ENCODE measurements around the gene ADAM23. TPM values are rescaled to one million over a fixed set of nuclear protein-coding genes. Genes with fewer than 3 reads are reported as not detected.

ADAM23 gene
- total RNA-seq, 1 donor from 2014 or later: 3.7 TPM

- no peak overlapping the region for H3K9ac ChIP-seq (ENCODE audit: low read depth in 1 of 3, low read length in 3 of 3)
- no peak overlapping the region for H3K4me3 ChIP-seq (ENCODE audit: low read length in 3 of 3)
- no peak overlapping the region for H3K27ac ChIP-seq (ENCODE audit: low read depth, low read length)
- no peaks in the 10 kb centered on the region for H3K27me3 ChIP-seq (ENCODE audit: control insufficient read depth in 3 of 3, insufficient read depth in 3 of 3, low read length in 3 of 3)
- H3K36me3 ChIP-seq (ENCODE audit: control insufficient read depth in 3 of 3, insufficient read depth in 3 of 3, low read length in 3 of 3): no peaks in the 10 kb centered on the region
- H3K4me1 ChIP-seq (ENCODE audit: control insufficient read depth in 3 of 3, insufficient read depth in 3 of 3, low read length in 3 of 3): no peaks in the 10 kb centered on the region
- no peaks in the 10 kb centered on the region for H3K9me3 ChIP-seq (ENCODE audit: control insufficient read depth in 3 of 3, low read length in 3 of 3)
These were observed 113.1 kb downstream of the ADAM23 start for GRCh38 chr2:206556357-206556949.

- Histone ChIP-seq H3K9me3 (ENCODE audit: control insufficient read depth in 3 of 3, low read length in 3 of 3) (no peaks in the 10 kb centered on the region), H3K9ac (ENCODE audit: low read depth in 1 of 3, low read length in 3 of 3) (no peak overlapping the region), H3K36me3 (ENCODE audit: control insufficient read depth in 3 of 3, insufficient read depth in 3 of 3, low read length in 3 of 3) (no peaks in the 10 kb centered on the region), H3K4me1 (ENCODE audit: control insufficient read depth in 3 of 3, insufficient read depth in 3 of 3, low read length in 3 of 3) (no peaks in the 10 kb centered on the region), H3K4me3 (ENCODE audit: low read length in 3 of 3) (no peak overlapping the region), H3K27ac (ENCODE audit: low read depth, low read length) (no peak overlapping the region), H3K27me3 (ENCODE audit: control insufficient read depth in 3 of 3, insufficient read depth in 3 of 3, low read length in 3 of 3) (no peaks in the 10 kb centered on the region)
These were observed 114.0 kb downstream of the ADAM23 start for GRCh38 chr2:206557321-206557720.

GRCh38 chr2:206558492-206558891, 115.2 kb downstream of the ADAM23 start:
- Histone ChIP-seq H3K27ac (ENCODE audit: low read depth, low read length) (no peak overlapping the region), H3K9me3 (ENCODE audit: control insufficient read depth in 3 of 3, low read length in 3 of 3) (no peaks in the 10 kb centered on the region), H3K4me1 (ENCODE audit: control insufficient read depth in 3 of 3, insufficient read depth in 3 of 3, low read length in 3 of 3) (no peaks in the 10 kb centered on the region), H3K36me3 (ENCODE audit: control insufficient read depth in 3 of 3, insufficient read depth in 3 of 3, low read length in 3 of 3) (no peaks in the 10 kb centered on the region), H3K27me3 (ENCODE audit: control insufficient read depth in 3 of 3, insufficient read depth in 3 of 3, low read length in 3 of 3) (no peaks in the 10 kb centered on the region), H3K4me3 (ENCODE audit: low read length in 3 of 3) (no peak overlapping the region), H3K9ac (ENCODE audit: low read depth in 1 of 3, low read length in 3 of 3) (no peak overlapping the region)

- Histone ChIP-seq H3K4me1 (ENCODE audit: control insufficient read depth in 3 of 3, insufficient read depth in 3 of 3, low read length in 3 of 3) (peaks cover 0 to 5% (median 0%) of the 10 kb centered on the region in 3 donors), H3K9me3 (ENCODE audit: control insufficient read depth in 3 of 3, low read length in 3 of 3) (no peaks in the 10 kb centered on the region), H3K27ac (ENCODE audit: low read depth, low read length) (no peak overlapping the region), H3K36me3 (ENCODE audit: control insufficient read depth in 3 of 3, insufficient read depth in 3 of 3, low read length in 3 of 3) (no peaks in the 10 kb centered on the region), H3K27me3 (ENCODE audit: control insufficient read depth in 3 of 3, insufficient read depth in 3 of 3, low read length in 3 of 3) (no peaks in the 10 kb centered on the region), H3K9ac (ENCODE audit: low read depth in 1 of 3, low read length in 3 of 3) (no peak overlapping the region), H3K4me3 (ENCODE audit: low read length in 3 of 3) (no peak overlapping the region)
These were observed 118.6 kb downstream of the ADAM23 start for GRCh38 chr2:206561962-206562361.

DNA sequence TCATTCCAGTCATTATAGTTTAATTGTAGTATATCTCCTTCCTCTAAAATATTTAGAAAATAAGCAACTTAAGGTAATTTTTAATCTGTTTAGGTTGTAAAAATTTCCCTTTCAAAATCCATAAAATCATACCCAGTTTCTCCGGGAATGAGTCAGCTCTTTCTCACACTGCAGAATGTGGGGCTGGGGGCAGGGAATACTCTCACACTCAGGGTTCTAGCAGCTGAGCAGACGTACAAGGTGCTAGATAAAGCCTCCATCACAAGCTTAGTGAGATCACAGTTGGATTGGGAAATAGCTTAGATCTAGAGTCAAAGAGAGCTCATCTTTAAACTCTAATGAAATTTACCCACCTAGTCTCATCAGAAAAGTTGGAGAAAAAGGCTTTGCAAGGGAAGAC, 119.0 kb downstream of the ADAM23 start:
- Histone ChIP-seq H3K4me3 (ENCODE audit: low read length in 3 of 3) (no peak overlapping the region), H3K27ac (ENCODE audit: low read depth, low read length) (no peak overlapping the region), H3K27me3 (ENCODE audit: control insufficient read depth in 3 of 3, insufficient read depth in 3 of 3, low read length in 3 of 3) (no peaks in the 10 kb centered on the region), H3K4me1 (ENCODE audit: control insufficient read depth in 3 of 3, insufficient read depth in 3 of 3, low read length in 3 of 3) (peaks cover 0 to 5% (median 0%) of the 10 kb centered on the region in 3 donors), H3K36me3 (ENCODE audit: control insufficient read depth in 3 of 3, insufficient read depth in 3 of 3, low read length in 3 of 3) (no peaks in the 10 kb centered on the region), H3K9ac (ENCODE audit: low read depth in 1 of 3, low read length in 3 of 3) (no peak overlapping the region), H3K9me3 (ENCODE audit: control insufficient read depth in 3 of 3, low read length in 3 of 3) (no peaks in the 10 kb centered on the region)

DNA sequence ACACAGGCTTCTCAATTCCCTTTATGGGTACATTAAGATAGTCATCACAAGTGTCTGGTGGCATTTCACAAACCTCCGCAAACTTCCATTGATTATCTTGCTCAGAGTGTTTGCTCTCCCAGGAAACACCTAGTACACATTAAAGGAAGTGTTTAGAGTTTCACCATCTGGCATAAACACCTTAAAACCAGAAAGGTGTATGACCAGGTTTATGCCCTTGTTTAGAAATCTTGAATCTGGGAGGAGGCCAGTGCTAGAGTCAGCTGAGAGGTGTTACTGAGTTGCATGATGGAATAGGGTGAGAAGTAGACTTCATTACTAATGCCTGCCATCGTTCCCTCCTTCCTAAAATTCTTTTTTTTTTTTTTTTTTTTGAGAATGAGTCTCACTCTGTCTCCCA, 120.0 kb downstream of the ADAM23 start:
- Histone ChIP-seq H3K4me1 (ENCODE audit: control insufficient read depth in 3 of 3, insufficient read depth in 3 of 3, low read length in 3 of 3) (peaks cover 0 to 5% (median 0%) of the 10 kb centered on the region in 3 donors), H3K27ac (ENCODE audit: low read depth, low read length) (no peak overlapping the region), H3K9me3 (ENCODE audit: control insufficient read depth in 3 of 3, low read length in 3 of 3) (no peaks in the 10 kb centered on the region), H3K4me3 (ENCODE audit: low read length in 3 of 3) (no peak overlapping the region), H3K27me3 (ENCODE audit: control insufficient read depth in 3 of 3, insufficient read depth in 3 of 3, low read length in 3 of 3) (no peaks in the 10 kb centered on the region), H3K9ac (ENCODE audit: low read depth in 1 of 3, low read length in 3 of 3) (no peak overlapping the region), H3K36me3 (ENCODE audit: control insufficient read depth in 3 of 3, insufficient read depth in 3 of 3, low read length in 3 of 3) (no peaks in the 10 kb centered on the region)

DNA sequence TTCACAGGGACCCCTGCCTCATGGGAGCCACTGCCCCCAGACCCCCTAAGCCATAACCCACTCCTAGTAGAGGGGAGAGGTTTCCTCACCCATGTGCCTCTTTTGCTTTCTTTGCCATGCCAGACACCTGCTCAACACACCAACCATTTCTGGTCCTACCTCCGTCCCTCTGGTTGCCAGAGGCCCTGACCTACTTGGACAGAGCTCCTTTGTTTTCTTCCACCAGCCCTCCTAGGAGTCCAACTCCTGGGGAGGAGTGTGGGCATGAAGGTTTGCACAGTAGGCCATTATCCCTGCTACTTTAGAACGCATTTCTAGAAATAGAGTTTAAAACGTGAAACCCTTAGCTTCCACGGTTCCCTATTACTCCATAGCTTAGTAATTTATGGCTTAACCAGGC, 122.3 kb downstream of the ADAM23 start:
- no peak overlapping the region for H3K9ac ChIP-seq (ENCODE audit: low read depth in 1 of 3, low read length in 3 of 3)
- no peak overlapping the region for H3K27ac ChIP-seq (ENCODE audit: low read depth, low read length)
- no peak overlapping the region for H3K4me3 ChIP-seq (ENCODE audit: low read length in 3 of 3)
- no peaks in the 10 kb centered on the region for H3K9me3 ChIP-seq (ENCODE audit: control insufficient read depth in 3 of 3, low read length in 3 of 3)
- peaks cover 0 to 5% (median 0%) of the 10 kb centered on the region in 3 donors for H3K4me1 ChIP-seq (ENCODE audit: control insufficient read depth in 3 of 3, insufficient read depth in 3 of 3, low read length in 3 of 3)
- no peaks in the 10 kb centered on the region for H3K36me3 ChIP-seq (ENCODE audit: control insufficient read depth in 3 of 3, insufficient read depth in 3 of 3, low read length in 3 of 3)
- H3K27me3 ChIP-seq (ENCODE audit: control insufficient read depth in 3 of 3, insufficient read depth in 3 of 3, low read length in 3 of 3): no peaks in the 10 kb centered on the region

DNA sequence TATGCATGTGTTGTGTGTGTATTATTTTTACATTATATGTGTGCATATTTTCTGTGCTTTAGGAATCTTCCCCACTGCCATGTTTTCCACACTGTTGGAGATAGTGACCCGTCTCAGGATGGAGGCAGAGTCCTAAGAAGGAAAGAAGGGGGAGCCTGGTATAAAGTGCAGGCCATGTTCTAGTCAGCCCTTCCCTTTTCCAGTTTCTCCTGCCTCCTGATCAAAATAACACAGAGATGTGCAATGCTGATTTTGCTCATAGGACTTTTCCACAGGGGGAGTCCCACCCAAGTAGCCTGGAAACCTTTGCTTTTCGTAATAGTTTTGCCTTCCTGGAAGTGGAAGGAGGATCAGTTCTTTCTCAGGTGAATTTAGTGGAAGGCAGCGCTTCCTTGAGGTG, 126.1 kb downstream of the ADAM23 start:
- no peak overlapping the region for H3K4me3 ChIP-seq (ENCODE audit: low read length in 3 of 3)
- no peak overlapping the region for H3K9ac ChIP-seq (ENCODE audit: low read depth in 1 of 3, low read length in 3 of 3)
- H3K27me3 ChIP-seq (ENCODE audit: control insufficient read depth in 3 of 3, insufficient read depth in 3 of 3, low read length in 3 of 3): no peaks in the 10 kb centered on the region
- no peaks in the 10 kb centered on the region for H3K9me3 ChIP-seq (ENCODE audit: control insufficient read depth in 3 of 3, low read length in 3 of 3)
- H3K27ac ChIP-seq (ENCODE audit: low read depth, low read length): no peak overlapping the region
- H3K4me1 ChIP-seq (ENCODE audit: control insufficient read depth in 3 of 3, insufficient read depth in 3 of 3, low read length in 3 of 3): peaks cover 0 to 5% (median 0%) of the 10 kb centered on the region in 3 donors
- peaks cover 0 to 3% (median 0%) of the 10 kb centered on the region in 3 donors for H3K36me3 ChIP-seq (ENCODE audit: control insufficient read depth in 3 of 3, insufficient read depth in 3 of 3, low read length in 3 of 3)

GRCh38 chr2:206570199-206570598, 126.9 kb downstream of the ADAM23 start:
- Histone ChIP-seq H3K27ac (ENCODE audit: low read depth, low read length) (no peak overlapping the region), H3K27me3 (ENCODE audit: control insufficient read depth in 3 of 3, insufficient read depth in 3 of 3, low read length in 3 of 3) (no peaks in the 10 kb centered on the region), H3K4me1 (ENCODE audit: control insufficient read depth in 3 of 3, insufficient read depth in 3 of 3, low read length in 3 of 3) (peaks cover 0 to 5% (median 0%) of the 10 kb centered on the region in 3 donors), H3K9ac (ENCODE audit: low read depth in 1 of 3, low read length in 3 of 3) (no peak overlapping the region), H3K9me3 (ENCODE audit: control insufficient read depth in 3 of 3, low read length in 3 of 3) (no peaks in the 10 kb centered on the region), H3K4me3 (ENCODE audit: low read length in 3 of 3) (no peak overlapping the region), H3K36me3 (ENCODE audit: control insufficient read depth in 3 of 3, insufficient read depth in 3 of 3, low read length in 3 of 3) (peaks cover 0 to 3% (median 0%) of the 10 kb centered on the region in 3 donors)

DNA sequence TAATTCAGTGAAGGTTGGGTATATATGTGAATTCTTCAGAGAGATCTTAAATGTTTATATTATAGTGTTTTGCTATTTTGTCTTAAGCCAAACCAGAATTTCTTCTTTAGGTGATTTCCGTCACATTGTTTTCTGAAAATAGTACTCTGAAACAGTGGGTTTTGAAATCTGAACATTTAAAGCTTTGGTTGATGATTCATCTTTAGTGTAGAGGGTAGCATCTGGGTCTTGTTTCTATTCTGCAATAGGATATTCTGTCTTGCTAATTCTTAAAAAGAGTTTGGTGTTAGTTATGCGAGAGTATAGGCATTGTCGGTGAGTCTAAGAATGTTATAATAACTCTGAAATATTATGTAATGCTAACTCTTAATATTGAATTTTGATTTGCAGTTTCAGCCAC, 129.4 kb downstream of the ADAM23 start:
- Histone ChIP-seq H3K4me3 (ENCODE audit: low read length in 3 of 3) (no peak overlapping the region), H3K9me3 (ENCODE audit: control insufficient read depth in 3 of 3, low read length in 3 of 3) (no peaks in the 10 kb centered on the region), H3K27me3 (ENCODE audit: control insufficient read depth in 3 of 3, insufficient read depth in 3 of 3, low read length in 3 of 3) (no peaks in the 10 kb centered on the region), H3K9ac (ENCODE audit: low read depth in 1 of 3, low read length in 3 of 3) (no peak overlapping the region), H3K36me3 (ENCODE audit: control insufficient read depth in 3 of 3, insufficient read depth in 3 of 3, low read length in 3 of 3) (peaks cover 0 to 3% (median 0%) of the 10 kb centered on the region in 3 donors), H3K27ac (ENCODE audit: low read depth, low read length) (no peak overlapping the region), H3K4me1 (ENCODE audit: control insufficient read depth in 3 of 3, insufficient read depth in 3 of 3, low read length in 3 of 3) (no peaks in the 10 kb centered on the region)

All from skeletal muscle tissue (tissue), 4 donors.